HG03432 (cell line): ENCODE data around the gene HAUS7.

Experiments used
- ATAC-seq: cut with Tn5 transposase; IDR thresholded peaks from one replicate; pipeline ENCODE4 v1.9.1; 2021; ENCODE audit warnings: mild to moderate bottlenecking, moderate library complexity; ENCODE audit not compliant: unreplicated experiment

The HAUS7 gene

GRCh38 chrX:153457136-153457825 is 13.1 kb downstream of the HAUS7 start:
- ATAC-seq: no peak

GRCh38 chrX:153456704-153457103 is 13.7 kb downstream of the HAUS7 start:
- no peak for ATAC-seq

GRCh38 chrX:153456161-153456560 is 14.2 kb downstream of the HAUS7 start:
- no peak for ATAC-seq

- ATAC-seq: no peak
Observed at GRCh38 chrX:153455571-153455970, 14.8 kb downstream of the HAUS7 start.

GRCh38 chrX:153454901-153455550 is 15.3 kb downstream of the HAUS7 start:
- ATAC-seq: no peak

GRCh38 chrX:153450949-153451277 is 19.5 kb downstream of the HAUS7 start:
- no peak for ATAC-seq

- ATAC-seq: no peak
Observed at GRCh38 chrX:153450114-153450948, 20.0 kb downstream of the HAUS7 start.

GRCh38 chrX:153449368-153450113 is 20.8 kb downstream of the HAUS7 start:
- ATAC-seq: no peak

GRCh38 chrX:153448556-153449367 is 21.6 kb downstream of the HAUS7 start:
- ATAC-seq: no peak

GRCh38 chrX:153447581-153447960 is 22.8 kb downstream of the HAUS7 start:
- no peak for ATAC-seq

GRCh38 chrX:153446950-153447580 is 23.3 kb downstream of the HAUS7 start:
- no peak for ATAC-seq

- ATAC-seq: no peak
Observed at GRCh38 chrX:153446636-153446936, 23.8 kb downstream of the HAUS7 start.

- no peak for ATAC-seq
Observed at GRCh38 chrX:153445856-153446635, 24.3 kb downstream of the HAUS7 start, which contains the start of gene TREX2. Gene TREX2 (minus strand): TSS chrX:153446056. CDS start chrX:153445430, 626 bp downstream.

- no peak for ATAC-seq
Observed at GRCh38 chrX:153445106-153445855, 25.1 kb downstream of the HAUS7 start.

GRCh38 chrX:153444333-153445011 is 25.9 kb downstream of the HAUS7 start:
- no peak for ATAC-seq

- no peak for ATAC-seq
Observed at GRCh38 chrX:153443476-153444332, 26.7 kb downstream of the HAUS7 start.

GRCh38 chrX:153442463-153442862 is 27.9 kb downstream of the HAUS7 start:
- ATAC-seq: no peak
